HG03066 (cell line): ENCODE results near the gene TRAPPC3L.

ENCODE experiments used
- ATAC-seq: cut with Tn5 transposase; IDR thresholded peaks from one replicate; pipeline ENCODE4 v1.9.1; 2021; ENCODE audit warnings: low read depth; ENCODE audit not compliant: unreplicated experiment

Gene TRAPPC3L

DNA sequence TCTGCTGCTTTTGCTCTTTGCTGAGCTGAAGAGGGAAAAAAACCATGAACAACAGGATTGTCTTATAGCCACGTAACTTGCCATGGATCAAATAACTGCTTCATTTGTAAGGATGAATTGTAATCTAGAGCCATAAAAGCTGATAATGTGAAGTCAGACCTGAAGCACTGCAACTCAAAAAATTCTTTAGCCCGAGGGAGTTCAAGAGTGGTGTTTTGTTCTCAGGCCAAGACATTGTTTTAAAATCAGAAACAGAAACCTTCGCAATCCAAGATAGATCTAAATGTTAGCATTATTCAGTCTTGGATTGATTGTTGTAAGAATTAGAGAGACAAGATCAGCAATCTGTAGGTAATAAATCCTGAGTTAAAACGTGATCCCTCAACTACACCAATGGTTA, at the start of gene TRAPPC3L:
Gene TRAPPC3L, minus strand, starts transcription at position 34 of the 400 bp plus-strand sequence. CDS start 170 bp downstream, outside the sequence.
- no peak for ATAC-seq

- no peak for ATAC-seq
Observed at GRCh38 chr6:116595247-116595646, 49.8 kb upstream of the TRAPPC3L start.

- ATAC-seq = no peak
Observed at GRCh38 chr6:116586738-116587137, 41.3 kb upstream of the TRAPPC3L start.

GRCh38 chr6:116586276-116586675, 40.8 kb upstream of the TRAPPC3L start:
- ATAC-seq = no peak

DNA sequence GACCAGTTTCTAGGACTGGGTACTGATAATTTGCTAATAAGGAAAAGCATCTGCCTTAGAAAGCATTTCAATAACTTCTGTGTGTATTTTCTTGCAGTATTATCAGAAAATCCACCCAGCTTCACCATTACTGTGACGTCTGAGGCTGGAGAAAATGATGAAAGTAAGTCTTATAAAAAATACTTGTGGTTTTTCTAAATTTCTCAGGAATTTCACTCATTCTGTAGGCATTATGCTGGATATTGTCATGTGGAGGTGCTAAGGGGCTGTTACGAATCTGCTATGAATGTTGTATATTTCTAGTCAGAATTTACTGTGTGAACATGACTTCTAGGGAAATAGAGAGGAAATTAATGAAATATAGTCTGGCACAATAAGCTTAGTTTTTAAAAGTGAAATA, 34.7 kb upstream of the TRAPPC3L start:
- no peak for ATAC-seq

DNA sequence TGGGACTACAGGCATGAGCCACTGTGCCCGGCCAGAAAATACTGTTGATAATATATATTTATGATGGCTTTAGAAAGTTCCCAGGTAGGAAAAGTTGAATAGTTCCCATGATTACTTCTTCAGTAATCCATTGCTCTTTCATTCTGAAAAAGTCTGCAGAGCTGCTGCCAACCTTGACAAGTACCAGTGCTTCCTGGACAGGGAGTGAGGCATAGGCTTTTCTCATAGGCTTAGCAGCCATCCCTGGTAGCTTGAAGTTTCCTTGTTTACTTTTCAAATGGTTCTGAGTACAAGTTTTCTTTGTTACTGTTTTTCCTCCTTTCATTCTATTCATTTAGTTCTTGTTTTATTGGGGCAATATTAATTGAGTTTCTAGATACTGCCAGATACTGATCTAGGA, 33.7 kb upstream of the TRAPPC3L start:
- no peak for ATAC-seq

- ATAC-seq = no peak
Observed at GRCh38 chr6:116578335-116578734, 32.9 kb upstream of the TRAPPC3L start.

- no peak for ATAC-seq
Observed at GRCh38 chr6:116577486-116577885, 32.0 kb upstream of the TRAPPC3L start.

GRCh38 chr6:116575227-116575626, 29.7 kb upstream of the TRAPPC3L start:
- ATAC-seq = no peak

DNA sequence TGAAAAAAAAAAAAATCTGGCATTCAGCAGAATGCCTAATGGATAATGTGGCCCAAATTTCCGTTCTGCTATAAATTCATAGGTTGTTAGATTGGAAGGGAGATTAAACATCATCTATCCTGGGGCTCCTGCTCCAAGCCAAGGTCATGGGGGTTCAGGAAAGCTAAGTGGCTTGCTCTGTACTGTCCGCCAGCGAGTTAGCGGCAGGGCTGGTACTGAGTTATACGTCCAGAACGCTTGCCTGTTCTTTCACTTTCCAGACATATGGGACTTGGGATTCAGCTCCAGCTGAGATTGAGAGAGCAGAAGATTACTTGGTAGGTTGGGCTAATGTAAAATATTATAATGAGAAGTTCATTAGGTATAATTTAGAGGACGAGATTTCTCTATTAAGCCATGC, 26.7 kb upstream of the TRAPPC3L start:
- ATAC-seq = peak; percentile 13

- ATAC-seq = no peak
Observed at GRCh38 chr6:116571683-116572000, 26.2 kb upstream of the TRAPPC3L start.

DNA sequence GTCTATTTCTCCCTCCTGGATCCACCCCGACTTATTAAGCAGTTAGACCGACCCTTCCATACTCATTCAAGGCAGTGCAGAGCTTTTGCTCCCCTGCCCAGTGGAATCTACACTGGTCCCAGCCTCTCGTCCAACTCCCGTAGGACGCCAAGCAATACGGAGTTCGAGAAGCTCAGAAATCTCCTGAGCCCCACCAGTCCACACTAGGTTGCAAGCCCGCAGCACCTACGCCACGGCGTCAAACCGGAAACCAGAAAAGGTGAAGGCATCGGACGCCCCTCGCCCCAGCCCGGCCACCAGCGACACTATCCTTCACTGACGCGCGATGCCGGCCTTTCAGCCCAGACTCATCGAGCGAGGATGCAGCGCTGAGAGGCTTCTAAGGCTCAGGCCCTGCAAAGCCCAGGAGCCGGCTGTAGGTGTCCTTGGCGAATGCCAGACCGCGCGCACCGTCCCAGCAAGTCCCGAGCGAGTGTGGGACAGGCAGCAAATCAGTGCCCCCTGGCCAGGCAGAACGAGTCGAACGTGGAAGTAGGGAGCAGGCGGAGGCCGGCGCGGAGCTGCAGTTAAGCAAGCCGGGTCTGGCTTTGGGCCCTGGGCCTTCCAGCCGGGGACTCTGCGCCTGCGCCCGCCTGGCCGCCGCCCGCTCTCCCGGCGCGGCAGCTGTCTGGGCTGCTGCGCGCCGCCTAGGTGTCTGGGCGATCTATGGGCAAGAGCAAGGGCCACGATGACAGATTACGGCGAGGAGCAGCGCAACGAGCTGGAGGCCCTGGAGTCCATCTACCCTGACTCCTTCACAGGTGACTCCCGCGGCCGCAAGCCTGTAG, 25.6 kb upstream of the TRAPPC3L start, which contains the start of gene RWDD1:
Gene RWDD1, plus strand, starts transcription at position 649 of the 827 bp plus-strand sequence. Its CDS starts 79 bp downstream, at position 728.
- peak; percentile 90 for ATAC-seq

DNA sequence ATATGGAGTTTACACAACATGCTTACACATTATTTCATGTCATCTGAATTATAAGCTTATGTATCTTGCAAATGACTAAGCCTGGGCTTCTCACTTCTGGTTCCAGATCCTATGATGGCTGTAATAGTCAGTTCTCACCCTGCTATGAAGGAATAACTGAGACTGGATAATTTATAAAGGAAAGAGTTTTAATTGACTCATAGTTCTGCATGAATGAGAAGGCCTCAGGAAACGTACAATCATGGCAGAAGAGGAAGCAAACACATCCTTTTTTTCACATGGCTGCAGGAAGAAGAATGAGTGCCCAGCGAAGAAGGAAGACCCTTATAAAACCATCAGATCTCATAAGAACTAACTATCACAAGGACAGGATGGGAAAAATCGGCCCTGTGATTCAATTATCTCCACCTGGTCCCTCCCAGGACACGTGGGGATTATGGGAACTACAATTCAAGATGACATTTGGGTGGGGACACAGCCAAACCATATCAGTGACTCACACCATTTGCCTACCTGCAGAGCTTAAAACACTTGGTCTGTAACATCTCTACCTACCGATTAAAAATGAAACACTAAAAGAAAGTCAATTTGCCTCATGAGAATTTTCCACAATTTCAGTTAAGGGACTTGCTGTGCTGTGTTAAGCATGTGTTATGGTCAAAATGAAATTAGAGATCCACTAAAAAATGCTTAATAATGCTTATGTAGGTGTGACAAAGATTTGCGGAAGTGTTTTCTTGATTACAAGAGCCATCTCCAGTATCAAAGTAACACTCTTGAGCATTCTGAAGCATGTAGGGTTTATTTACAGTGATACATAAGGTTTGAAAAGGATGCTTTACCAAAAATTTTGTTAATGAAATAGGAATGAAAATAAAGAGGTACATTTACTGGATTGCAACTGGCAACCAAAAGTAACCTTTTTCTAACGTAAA, 23.6 kb upstream of the TRAPPC3L start:
- ATAC-seq = no peak

- ATAC-seq = no peak
Observed at GRCh38 chr6:116568111-116568510, 22.6 kb upstream of the TRAPPC3L start.

DNA sequence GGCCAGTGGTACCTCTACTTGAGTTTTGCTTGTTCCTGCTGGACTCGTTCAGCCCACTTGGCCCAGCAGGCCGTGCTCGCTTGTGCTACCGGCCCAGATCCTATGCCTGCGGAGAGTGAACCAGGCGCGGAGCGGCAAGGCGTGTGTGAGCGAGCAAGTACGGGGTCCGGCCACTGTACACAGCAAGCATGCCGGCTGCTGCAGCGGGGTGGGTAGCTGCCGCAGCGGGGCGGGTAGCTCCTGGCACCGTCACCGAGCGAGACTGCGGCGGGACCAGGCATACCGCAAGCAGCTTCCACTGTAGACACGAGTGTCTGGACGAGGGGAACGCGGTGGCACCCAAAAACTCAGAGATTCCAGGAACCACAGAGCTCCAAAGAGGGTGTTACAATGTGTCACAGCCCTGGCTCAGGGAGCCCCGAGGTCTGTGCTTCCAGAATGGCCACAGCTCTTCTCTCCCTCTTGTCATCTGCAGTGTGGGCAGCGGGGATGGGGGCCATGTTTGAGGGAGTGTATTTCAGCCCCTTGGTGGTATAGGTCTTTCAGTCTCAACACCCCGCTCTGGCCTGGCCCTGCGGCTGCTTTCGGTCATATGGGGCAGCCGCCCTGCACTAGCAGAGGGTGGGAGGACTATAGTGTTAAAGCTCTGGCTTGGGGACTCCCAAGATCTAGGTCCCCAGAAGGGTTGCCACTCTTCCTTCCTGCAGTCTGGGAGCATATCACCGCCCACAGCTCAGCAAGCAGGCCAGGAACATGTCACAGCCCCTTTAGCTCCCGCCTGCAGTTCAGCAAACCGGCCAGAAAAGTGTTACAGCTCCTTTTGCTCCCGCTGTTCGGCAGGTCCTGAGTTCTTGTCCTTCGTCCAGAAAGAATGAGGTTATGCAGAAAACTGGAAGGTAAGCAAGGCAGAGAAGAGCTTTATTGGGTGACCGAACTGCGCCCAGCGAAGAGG, 19.7 kb upstream of the TRAPPC3L start:
- no peak for ATAC-seq

- ATAC-seq = no peak
Observed at GRCh38 chr6:116564311-116564710, 18.8 kb upstream of the TRAPPC3L start.

DNA sequence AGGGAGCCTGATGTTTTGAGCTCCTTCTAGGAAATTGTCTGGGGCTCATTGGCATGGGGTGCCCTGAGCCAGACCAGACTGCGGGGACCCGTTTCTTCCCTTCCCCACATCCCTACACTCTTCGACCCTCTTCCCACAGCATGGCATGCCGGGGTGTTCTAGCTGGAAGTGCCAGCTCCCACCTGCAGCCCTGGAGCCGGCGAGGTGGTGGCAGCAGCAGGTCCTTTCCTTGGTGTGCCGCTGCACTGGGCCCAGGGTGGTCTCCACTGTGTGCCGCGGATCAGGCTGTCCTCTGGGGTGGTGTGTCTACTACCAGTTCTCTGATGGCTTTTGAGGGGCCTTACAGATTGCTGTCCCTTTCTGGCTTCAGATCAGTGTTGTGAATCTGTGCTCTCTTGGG, 18.3 kb upstream of the TRAPPC3L start:
- no peak for ATAC-seq

DNA sequence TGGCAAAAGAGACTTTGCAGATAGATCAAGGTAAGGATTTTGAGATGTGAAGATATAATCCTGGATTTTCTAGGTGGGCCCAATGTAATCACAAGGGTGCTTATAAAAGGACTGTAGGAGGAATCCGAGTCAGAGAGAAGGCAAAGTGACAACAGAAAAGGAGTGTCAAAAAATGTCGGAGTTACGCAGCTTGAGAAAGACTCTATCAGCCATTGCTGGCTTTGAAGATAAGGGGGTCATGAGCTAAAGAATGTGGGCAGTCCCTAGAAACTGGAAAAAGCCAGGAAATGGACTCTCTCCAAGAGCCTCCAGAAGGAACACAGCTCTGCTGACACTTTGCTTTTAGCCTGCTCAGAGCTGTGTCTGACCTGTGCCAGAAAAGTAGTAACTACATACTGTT, 17.1 kb upstream of the TRAPPC3L start:
- ATAC-seq = no peak

GRCh38 chr6:116562019-116562403, 16.5 kb upstream of the TRAPPC3L start:
- no peak for ATAC-seq

DNA sequence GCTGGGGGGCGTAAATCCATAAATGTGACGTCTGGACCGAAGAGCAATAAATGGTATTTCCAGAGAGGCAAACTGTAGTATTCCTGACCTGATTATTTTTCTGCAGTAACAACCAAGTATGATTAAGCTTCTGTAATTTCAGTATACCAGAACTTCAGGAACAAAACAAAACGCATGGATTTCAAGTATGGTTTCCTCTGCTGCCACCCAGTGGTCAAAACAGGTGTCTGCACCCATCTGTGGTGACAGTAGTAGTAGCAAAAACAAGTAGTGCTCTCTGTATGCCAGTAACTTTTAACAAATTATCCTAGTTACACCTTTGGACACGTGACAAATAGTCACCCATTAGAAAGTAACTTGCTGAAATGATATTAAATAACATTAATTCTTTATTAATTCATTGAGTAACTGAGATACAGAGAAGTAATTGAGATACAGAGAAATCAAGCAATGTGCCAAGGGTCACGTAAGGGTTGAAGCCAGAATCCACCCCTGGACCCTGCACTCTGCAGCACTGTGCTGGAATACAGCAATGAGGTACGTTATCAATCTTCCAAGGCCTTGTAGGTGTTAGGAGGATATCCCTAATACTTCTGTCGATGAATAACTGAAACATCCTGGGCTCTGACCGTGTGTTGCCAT, 16.0 kb upstream of the TRAPPC3L start:
- peak; percentile 59 for ATAC-seq
